Measurements from ENCODE around the gene TRIM65. TPM values are rescaled to one million over a fixed set of nuclear protein-coding genes. Genes with fewer than 3 reads are reported as not detected.

Gene TRIM65
- total and polyA plus RNA-seq, 3 donors from 2014 or later, result 8.6 to 25.5 (median 23.4) TPM

GRCh38 chr17:75902406-75902805 is 5.7 kb upstream of the TRIM65 start:
- no peak for DNase-seq

GRCh38 chr17:75901727-75902126 is 5.0 kb upstream of the TRIM65 start:
- DNase-seq, result no peak
- 87 to 92% methylated on average over 14 to 18 of the region's 18 CpGs for WGBS, 2 donors
- Histone ChIP-seq H3K27ac (no peak overlapping the region), H3K4me1 (peaks cover 3% of the 10 kb centered on the region), H3K4me3 (no peak overlapping the region), H3K36me3 (ENCODE audit: low read depth, missing control alignments) (no peaks in the 10 kb centered on the region), H3K27me3 (no peaks in the 10 kb centered on the region), H3K9me3 (no peaks in the 10 kb centered on the region)
- TF ChIP-seq POLR2A (IDR thresholded peaks at IDR 0.05) (no peak), CTCF (IDR thresholded peaks at IDR 0.05) (no peak)
- intact Hi-C loops (cut with DNase I; ENCODE audit: low total_unique reads), result no loop called here

More at GRCh38 chr17:75902406-75902805, 5.7 kb upstream of the TRIM65 start:
- intact Hi-C loops (cut with DNase I; ENCODE audit: low total_unique reads), result no loop called here
- no peak for TF ChIP-seq POLR2A (IDR thresholded peaks at IDR 0.05)
- TF ChIP-seq CTCF (IDR thresholded peaks at IDR 0.05), result no peak
- H3K36me3 ChIP-seq (ENCODE audit: low read depth, missing control alignments), result no peaks in the 10 kb centered on the region
- H3K27me3 ChIP-seq, result no peaks in the 10 kb centered on the region
- H3K27ac ChIP-seq, result no peak overlapping the region
- H3K4me3 ChIP-seq, result no peak overlapping the region
- 92 to 95% methylated on average over 4 to 6 of the region's 6 CpGs for WGBS, 2 donors
- H3K9me3 ChIP-seq, result no peaks in the 10 kb centered on the region
- H3K4me1 ChIP-seq, result no peaks in the 10 kb centered on the region

- Histone ChIP-seq H3K4me3 (no peak overlapping the region), H3K9me3 (no peaks in the 10 kb centered on the region), H3K27me3 (no peaks in the 10 kb centered on the region), H3K36me3 (ENCODE audit: low read depth, missing control alignments) (no peaks in the 10 kb centered on the region), H3K4me1 (peaks cover 4% of the 10 kb centered on the region), H3K27ac (no peak overlapping the region)
- intact Hi-C loops (cut with DNase I; ENCODE audit: low total_unique reads), result no loop called here
- TF ChIP-seq CTCF (IDR thresholded peaks at IDR 0.05), result no peak
- TF ChIP-seq POLR2A (IDR thresholded peaks at IDR 0.05), result no peak
- DNase-seq, result no peak
- 88 to 90% methylated on average over 12 to 13 of the region's 13 CpGs for WGBS, 2 donors
These were observed 4.2 kb upstream of the TRIM65 start for GRCh38 chr17:75900691-75901533.

GRCh38 chr17:75899767-75900468 is 3.2 kb upstream of the TRIM65 start:
- WGBS, 2 donors, result 87 to 92% methylated on average over 15 to 23 of the region's 23 CpGs
- no peak for DNase-seq
- Histone ChIP-seq H3K4me1 (peaks cover 13% of the 10 kb centered on the region), H3K9me3 (no peaks in the 10 kb centered on the region), H3K27ac (no peak overlapping the region), H3K27me3 (no peaks in the 10 kb centered on the region), H3K4me3 (no peak overlapping the region), H3K36me3 (ENCODE audit: low read depth, missing control alignments) (no peaks in the 10 kb centered on the region)
- no peak for TF ChIP-seq POLR2A (IDR thresholded peaks at IDR 0.05)
- intact Hi-C loops (cut with DNase I; ENCODE audit: low total_unique reads), result no loop called here

- no peak for DNase-seq
- TF ChIP-seq CTCF (IDR thresholded peaks at IDR 0.05), result no peak
- no peak for TF ChIP-seq POLR2A (IDR thresholded peaks at IDR 0.05)
- Histone ChIP-seq H3K9me3 (no peaks in the 10 kb centered on the region), H3K4me1 (peaks cover 18% of the 10 kb centered on the region), H3K27me3 (no peaks in the 10 kb centered on the region), H3K36me3 (ENCODE audit: low read depth, missing control alignments) (no peaks in the 10 kb centered on the region), H3K4me3 (no peak overlapping the region), H3K27ac (no peak overlapping the region)
- intact Hi-C loops (cut with DNase I; ENCODE audit: low total_unique reads), result no loop called here
- 86 to 89% methylated on average over 8 to 13 of the region's 13 CpGs for WGBS, 2 donors
These were observed 2.6 kb upstream of the TRIM65 start for GRCh38 chr17:75899353-75899752.
